Activated B cell treated with CpG ODN at 0.5 μM for 24 hours (primary cell): ENCODE data around the gene ANAPC5. TPM values are rescaled to one million over a fixed set of nuclear protein-coding genes. Genes with fewer than 3 reads are reported as not detected.
"Not testable (repeated sequence)": the region's sequence is repeated elsewhere in the genome, so short reads cannot be mapped to it uniquely, and the experiment has no call there.

Experiments
- ATAC-seq: fragments of 200-7000 bp; cut with Tn5 transposase; one replicate; pipeline ENCODE4 v1.10.0; 2021; ENCODE audit warnings: low read depth, mild to moderate bottlenecking, moderate library complexity
- CTCF ChIA-PET: fragments of 350-600 bp; sonication (Branson Sonifier 250); formaldehyde crosslinking; loops from one replicate; lab custom pipeline; 2021; ENCODE audit warnings: antibody characterized with exemption; lab: Charles Lee
- POLR2A ChIA-PET: fragments of 350-600 bp; sonication (Branson Sonifier 250); formaldehyde crosslinking; loops from one replicate; lab custom pipeline; 2021; ENCODE audit warnings: antibody characterized with exemption; lab: Charles Lee
- DNase-seq: peaks from one replicate; pipeline ENCODE4 v3.0.0; 2022
- H3K27ac Mint-ChIP-seq: one replicate; pipeline ENCODE4 v1.8.0; 2020; ENCODE audit warnings: mixed read lengths
- H3K27me3 Mint-ChIP-seq: one replicate; pipeline ENCODE4 v1.8.0; 2021; ENCODE audit warnings: mixed read lengths
- H3K36me3 Mint-ChIP-seq: one replicate; pipeline ENCODE4 v1.8.0; 2021; ENCODE audit warnings: low read depth, mixed read lengths
- H3K4me1 Mint-ChIP-seq: one replicate; pipeline ENCODE4 v1.8.0; 2021; ENCODE audit warnings: mixed read lengths
- H3K4me3 Mint-ChIP-seq: one replicate; pipeline ENCODE4 v1.8.0; 2020; ENCODE audit warnings: mild to moderate bottlenecking, mixed read lengths
- H3K9me3 Mint-ChIP-seq: one replicate; pipeline ENCODE4 v1.8.0; 2020; ENCODE audit warnings: mixed read lengths
- CTCF ChIP-seq: fragments of 200-600 bp; IDR thresholded peaks from one replicate; pipeline ENCODE4 v1.8.0; 2022; ENCODE audit warnings: antibody characterized with exemption, mild to moderate bottlenecking
- intact Hi-C: fragments of 100-400 bp; cut with micrococcal nuclease; formaldehyde crosslinking; loops from one replicate; pipeline ENCODE4 v1.15.1; 2024
- total RNA-seq: library from RNA; stranded (reverse); gene quantifications from 2 replicates; pipeline ENCODE4 v1.2.3, GENCODE V29; 2022

ANAPC5 gene
- total RNA-seq, 1 donor from 2014 or later: 143 TPM

DNA sequence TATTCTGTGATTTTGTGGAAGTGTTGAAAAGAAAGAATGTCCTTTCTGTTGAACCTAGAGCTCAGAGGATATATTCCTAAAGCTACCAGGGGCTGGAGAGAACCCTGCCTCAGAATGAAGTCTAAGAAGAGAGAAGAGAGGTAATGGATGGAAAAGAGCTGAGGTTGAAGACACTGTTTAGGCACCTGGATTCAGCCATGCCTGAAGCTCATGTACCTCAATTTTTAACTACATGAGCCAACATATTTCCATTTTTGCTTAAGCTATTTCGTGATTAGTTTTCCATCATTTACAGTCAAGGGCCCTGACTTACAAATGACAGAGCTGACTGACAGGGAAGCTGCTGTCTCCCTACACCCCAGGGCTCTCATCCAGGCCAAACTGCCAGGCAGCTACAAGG lies 66.4 kb downstream of the ANAPC5 start:
- no peak overlapping the region for H3K4me3 Mint-ChIP-seq
- no peak for TF ChIP-seq CTCF
- no peak overlapping the region for H3K27ac Mint-ChIP-seq
- H3K4me1 Mint-ChIP-seq: peaks cover 15% of the 10 kb centered on the region
- ATAC-seq (no peak), DNase-seq (no peak)
- ChIA-PET CTCF (interaction anchor here (0.6 to 1.1 kb wide), 2 partner anchors 9 kb away, joined by 3 read pairs; no protein-coding TSS in a partner anchor), POLR2A (interaction anchor here (0.7 kb wide), 1 partner anchor 10 kb away, joined by 6 read pairs; the partner anchor contains the start of gene CAMKK2)
- intact Hi-C loops: no loop called here
- no peaks in the 10 kb centered on the region for H3K27me3 Mint-ChIP-seq
- H3K9me3 Mint-ChIP-seq: no peaks in the 10 kb centered on the region
- H3K36me3 Mint-ChIP-seq: peaks cover 7% of the 10 kb centered on the region

GRCh38 chr12:121284551-121285390 lies 67.4 kb downstream of the ANAPC5 start:
- no peak overlapping the region for H3K27ac Mint-ChIP-seq
- no peak for DNase-seq
- ChIA-PET CTCF (interaction anchor here (1.1 kb wide), 1 partner anchor 11 kb away, joined by 3 read pairs; no protein-coding TSS in a partner anchor), POLR2A (no interaction called here)
- peaks cover 15% of the 10 kb centered on the region for H3K4me1 Mint-ChIP-seq
- intact Hi-C loops: no loop called here
- H3K4me3 Mint-ChIP-seq: no peak overlapping the region
- no peaks in the 10 kb centered on the region for H3K9me3 Mint-ChIP-seq
- no peak for TF ChIP-seq CTCF
- peaks cover 8% of the 10 kb centered on the region for H3K36me3 Mint-ChIP-seq
- no peak for ATAC-seq
- no peaks in the 10 kb centered on the region for H3K27me3 Mint-ChIP-seq

GRCh38 chr12:121283841-121284240 lies 68.4 kb downstream of the ANAPC5 start:
- no peaks in the 10 kb centered on the region for H3K9me3 Mint-ChIP-seq
- CTCF ChIA-PET: no interaction called here
- intact Hi-C loops: no loop called here
- no peak for ATAC-seq
- H3K4me1 Mint-ChIP-seq: peaks cover 12% of the 10 kb centered on the region
- no peak overlapping the region for H3K27ac Mint-ChIP-seq
- TF ChIP-seq CTCF: no peak
- H3K4me3 Mint-ChIP-seq: no peak overlapping the region
- peaks cover 8% of the 10 kb centered on the region for H3K36me3 Mint-ChIP-seq
- no peak for DNase-seq
- POLR2A ChIA-PET: no interaction called here
- no peaks in the 10 kb centered on the region for H3K27me3 Mint-ChIP-seq

DNA sequence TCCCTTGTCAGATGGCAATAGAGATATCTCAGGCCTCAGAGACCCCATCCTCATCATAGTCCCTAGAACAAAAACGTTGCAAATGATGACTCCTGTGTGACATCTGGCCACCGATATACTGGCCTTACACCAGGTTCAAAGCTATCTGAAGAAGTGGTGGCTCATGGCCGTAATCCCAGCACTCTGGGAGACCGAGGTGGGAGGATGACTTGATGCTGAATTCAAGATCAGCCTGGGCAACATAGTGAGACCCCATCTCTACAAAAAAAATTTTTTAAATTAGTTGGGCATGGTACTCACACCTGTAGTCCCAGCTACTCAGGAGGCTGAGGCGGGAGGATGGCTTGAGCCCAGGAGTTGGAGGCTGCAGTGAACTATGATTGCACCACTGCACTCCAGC lies 68.8 kb downstream of the ANAPC5 start:
- Mint-ChIP-seq H3K36me3 (peaks cover 10% of the 10 kb centered on the region), H3K27me3 (no peaks in the 10 kb centered on the region), H3K27ac (no peak overlapping the region), H3K4me3 (no peak overlapping the region), H3K4me1 (peaks cover 7% of the 10 kb centered on the region), H3K9me3 (no peaks in the 10 kb centered on the region)
- TF ChIP-seq CTCF: no peak
- POLR2A ChIA-PET: no interaction called here
- CTCF ChIA-PET: no interaction called here
- no peak for DNase-seq
- intact Hi-C loops: no loop called here
- ATAC-seq: no peak

GRCh38 chr12:121282910-121283309 lies 69.3 kb downstream of the ANAPC5 start:
- H3K27ac Mint-ChIP-seq, CTCF ChIA-PET, H3K4me1 Mint-ChIP-seq, intact Hi-C loops, ATAC-seq, DNase-seq, H3K27me3 Mint-ChIP-seq, POLR2A ChIA-PET, H3K9me3 Mint-ChIP-seq, H3K4me3 Mint-ChIP-seq: not testable (repeated sequence)
- H3K36me3 Mint-ChIP-seq: peaks cover 14% of the 10 kb centered on the region
